ENCODE results near the gene TXNDC8. TPM values are rescaled to one million over a fixed set of nuclear protein-coding genes. Genes with fewer than 3 reads are reported as not detected.

The TXNDC8 gene
- total RNA-seq, 2 donors from 2014 or later = not detected

DNA sequence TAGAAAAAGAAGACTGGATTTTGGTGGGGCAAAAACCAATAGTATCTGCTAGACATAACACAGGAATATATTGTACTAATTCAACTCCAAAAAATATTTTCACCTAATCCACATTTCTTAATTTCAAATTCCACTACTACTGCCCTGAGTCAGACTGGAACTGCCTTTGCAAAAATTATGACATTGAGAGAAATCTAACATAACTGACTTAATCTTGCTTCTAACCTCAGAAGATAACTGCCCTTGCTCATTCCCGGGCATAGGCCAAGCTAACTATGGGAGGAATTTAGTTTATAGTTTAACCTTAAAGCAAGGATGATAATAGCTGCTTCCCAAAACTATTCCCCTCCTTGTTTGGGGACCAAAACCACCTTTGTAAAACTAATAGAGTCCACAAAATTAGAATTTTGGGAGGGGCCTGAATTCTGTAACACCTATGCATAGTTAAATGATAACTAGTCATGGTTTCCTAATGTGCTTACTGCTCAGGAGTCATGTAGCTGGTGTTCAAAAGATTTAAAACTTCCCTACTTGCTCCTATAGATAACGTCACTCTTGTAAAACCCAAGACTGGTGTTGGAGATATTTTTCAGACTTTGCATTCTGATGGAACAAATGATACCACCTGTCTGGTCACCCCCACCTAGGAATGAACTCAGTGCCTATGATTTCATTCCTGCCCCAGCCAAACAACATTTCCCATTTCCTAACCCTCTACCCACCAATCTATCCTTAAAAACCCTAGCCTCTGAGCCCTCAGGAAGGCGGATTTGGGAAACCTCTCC, 67.3 kb downstream of the TXNDC8 start:
- ATAC-seq (ENCODE audit: insufficient number of reproducible peaks, low FRiP score, low read depth) (no peak), DNase-seq (ENCODE audit: low spot score) (no peak)
- H3K4me1 ChIP-seq (ENCODE audit: control insufficient read depth in 1 of 2, low read depth in 2 of 2) = no peaks in the 10 kb centered on the region
- H3K4me3 ChIP-seq = no peak overlapping the region
- no peaks in the 10 kb centered on the region for H3K36me3 ChIP-seq
- no peaks in the 10 kb centered on the region for H3K9me3 ChIP-seq
- no peak overlapping the region for H3K27ac ChIP-seq
- TF ChIP-seq, protein P1, sequence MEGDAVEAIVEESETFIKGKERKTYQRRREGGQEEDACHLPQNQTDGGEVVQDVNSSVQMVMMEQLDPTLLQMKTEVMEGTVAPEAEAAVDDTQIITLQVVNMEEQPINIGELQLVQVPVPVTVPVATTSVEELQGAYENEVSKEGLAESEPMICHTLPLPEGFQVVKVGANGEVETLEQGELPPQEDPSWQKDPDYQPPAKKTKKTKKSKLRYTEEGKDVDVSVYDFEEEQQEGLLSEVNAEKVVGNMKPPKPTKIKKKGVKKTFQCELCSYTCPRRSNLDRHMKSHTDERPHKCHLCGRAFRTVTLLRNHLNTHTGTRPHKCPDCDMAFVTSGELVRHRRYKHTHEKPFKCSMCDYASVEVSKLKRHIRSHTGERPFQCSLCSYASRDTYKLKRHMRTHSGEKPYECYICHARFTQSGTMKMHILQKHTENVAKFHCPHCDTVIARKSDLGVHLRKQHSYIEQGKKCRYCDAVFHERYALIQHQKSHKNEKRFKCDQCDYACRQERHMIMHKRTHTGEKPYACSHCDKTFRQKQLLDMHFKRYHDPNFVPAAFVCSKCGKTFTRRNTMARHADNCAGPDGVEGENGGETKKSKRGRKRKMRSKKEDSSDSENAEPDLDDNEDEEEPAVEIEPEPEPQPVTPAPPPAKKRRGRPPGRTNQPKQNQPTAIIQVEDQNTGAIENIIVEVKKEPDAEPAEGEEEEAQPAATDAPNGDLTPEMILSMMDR (IDR thresholded peaks at IDR 0.05) = no peak
- no peaks in the 10 kb centered on the region for H3K27me3 ChIP-seq (replicated peaks; ENCODE audit: insufficient read depth)

DNA sequence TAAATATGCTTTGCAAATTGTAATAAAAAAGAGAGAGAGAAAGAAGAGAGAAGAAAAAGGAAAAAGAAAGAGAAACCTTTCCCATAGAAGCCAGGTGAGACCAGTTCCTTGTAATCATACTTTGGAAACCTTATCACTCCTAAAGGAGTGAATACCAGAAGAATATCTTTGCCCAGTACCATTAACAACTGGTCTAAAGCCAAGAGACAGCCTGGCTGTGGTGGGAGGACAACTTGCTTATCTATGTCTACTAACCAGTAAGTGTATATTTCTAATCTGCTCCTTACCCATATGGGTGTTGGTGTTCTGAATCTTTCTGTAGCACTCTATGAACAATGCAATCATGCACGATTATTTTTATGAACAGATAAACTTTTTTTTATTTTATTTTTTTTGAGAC, 70.9 kb downstream of the TXNDC8 start:
- Histone ChIP-seq H3K4me3 (no peak overlapping the region), H3K4me1 (ENCODE audit: control insufficient read depth in 1 of 2, low read depth in 2 of 2) (no peaks in the 10 kb centered on the region), H3K27ac (no peak overlapping the region), H3K36me3 (no peaks in the 10 kb centered on the region), H3K9me3 (no peaks in the 10 kb centered on the region), H3K27me3 (replicated peaks; ENCODE audit: insufficient read depth) (no peaks in the 10 kb centered on the region)
- DNase-seq (ENCODE audit: low spot score) = no peak
- TF ChIP-seq, protein P1 (IDR thresholded peaks at IDR 0.05) = no peak
- no peak for ATAC-seq (ENCODE audit: insufficient number of reproducible peaks, low FRiP score, low read depth)

DNA sequence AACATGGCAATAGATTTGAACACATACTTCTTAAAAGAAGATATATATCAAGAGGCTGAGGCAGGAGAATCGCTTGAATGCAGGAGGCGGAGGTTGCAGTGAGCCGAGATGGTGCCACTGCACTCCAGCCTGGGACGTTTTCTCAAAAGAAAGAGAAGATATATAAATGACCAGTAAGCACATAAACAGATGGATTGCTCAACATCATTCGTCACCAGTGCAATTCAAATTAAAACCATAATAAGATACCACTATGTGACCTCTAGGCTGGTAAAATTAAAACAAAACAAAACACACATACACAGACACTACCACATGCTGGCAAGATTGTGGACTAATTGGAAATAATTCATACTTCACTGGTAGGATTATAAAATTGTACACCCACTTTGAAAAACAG, 76.0 kb downstream of the TXNDC8 start:
- Histone ChIP-seq H3K4me1 (ENCODE audit: control insufficient read depth in 1 of 2, low read depth in 2 of 2) (peaks cover 6 to 8% of the 10 kb centered on the region in 2 donors), H3K27me3 (replicated peaks; ENCODE audit: insufficient read depth) (no peaks in the 10 kb centered on the region), H3K27ac (no peak overlapping the region), H3K36me3 (no peaks in the 10 kb centered on the region), H3K4me3 (no peak overlapping the region), H3K9me3 (no peaks in the 10 kb centered on the region)
- no peak for DNase-seq (ENCODE audit: low spot score)
- ATAC-seq (ENCODE audit: insufficient number of reproducible peaks, low FRiP score, low read depth) = no peak
- TF ChIP-seq, protein P1 (IDR thresholded peaks at IDR 0.05) = no peak

- Histone ChIP-seq H3K36me3 (no peaks in the 10 kb centered on the region), H3K9me3 (no peaks in the 10 kb centered on the region), H3K27ac (no peak overlapping the region), H3K4me3 (no peak overlapping the region), H3K27me3 (replicated peaks; ENCODE audit: insufficient read depth) (no peaks in the 10 kb centered on the region), H3K4me1 (ENCODE audit: control insufficient read depth in 1 of 2, low read depth in 2 of 2) (peaks cover 6 to 8% of the 10 kb centered on the region in 2 donors)
- no peak for DNase-seq (ENCODE audit: low spot score)
- no peak for ATAC-seq (ENCODE audit: insufficient number of reproducible peaks, low FRiP score, low read depth)
- TF ChIP-seq, protein P1 (IDR thresholded peaks at IDR 0.05) = no peak
Observed at GRCh38 chr9:110260911-110261310, 76.8 kb downstream of the TXNDC8 start.

DNA sequence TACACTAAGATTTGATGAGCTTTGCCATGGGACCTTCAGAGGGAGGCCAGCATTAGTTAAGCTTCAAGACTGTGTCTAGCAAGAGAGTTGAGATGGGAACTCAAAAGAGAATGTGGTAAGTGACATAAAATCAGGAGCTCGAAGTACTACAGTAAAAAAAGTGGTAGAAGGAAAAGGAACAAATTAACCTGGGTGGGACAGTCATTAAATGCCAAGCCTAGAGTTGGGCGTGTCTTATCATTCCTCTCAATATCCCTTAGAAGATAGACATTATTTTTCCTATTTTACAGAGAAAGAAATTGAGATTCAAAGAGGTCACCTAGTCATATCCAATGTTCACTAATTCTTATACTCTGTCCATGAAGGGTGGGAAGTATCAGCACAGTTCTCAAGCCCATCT, 78.1 kb downstream of the TXNDC8 start:
- Histone ChIP-seq H3K9me3 (no peaks in the 10 kb centered on the region), H3K27me3 (replicated peaks; ENCODE audit: insufficient read depth) (no peaks in the 10 kb centered on the region), H3K27ac (no peak overlapping the region), H3K36me3 (no peaks in the 10 kb centered on the region), H3K4me3 (no peak overlapping the region), H3K4me1 (ENCODE audit: control insufficient read depth in 1 of 2, low read depth in 2 of 2) (peaks cover 11 to 15% of the 10 kb centered on the region in 2 donors)
- ATAC-seq (ENCODE audit: insufficient number of reproducible peaks, low FRiP score, low read depth) (no peak), DNase-seq (ENCODE audit: low spot score) (no peak)
- TF ChIP-seq, protein P1 (IDR thresholded peaks at IDR 0.05) = no peak

Data from thoracic aorta (tissue), 2 donors.